Measurements from ENCODE around the gene WWOX.

Gene WWOX

GRCh38 chr16:78465730-78466129, 366.3 kb downstream of the WWOX start:
- DNase-seq (ENCODE audit: low read depth in 2 of 2) = no peak

GRCh38 chr16:78469787-78470186, 370.3 kb downstream of the WWOX start:
- DNase-seq (ENCODE audit: low read depth in 2 of 2) = no peak

GRCh38 chr16:78473031-78473699, 373.7 kb downstream of the WWOX start:
- DNase-seq (ENCODE audit: low read depth in 2 of 2) = no peak

- DNase-seq (ENCODE audit: low read depth in 2 of 2) = no peak
Measured at GRCh38 chr16:78474762-78475161, 375.3 kb downstream of the WWOX start.

- DNase-seq (ENCODE audit: low read depth in 2 of 2) = no peak
Measured at GRCh38 chr16:78476615-78477014, 377.2 kb downstream of the WWOX start.

- no peak for DNase-seq (ENCODE audit: low read depth in 2 of 2)
Measured at GRCh38 chr16:78478267-78478861, 378.9 kb downstream of the WWOX start.

GRCh38 chr16:78479723-78480122, 380.3 kb downstream of the WWOX start:
- DNase-seq (ENCODE audit: low read depth in 2 of 2) = no peak

- no peak for DNase-seq (ENCODE audit: low read depth in 2 of 2)
Measured at GRCh38 chr16:78480588-78480987, 381.1 kb downstream of the WWOX start.

- no peak for DNase-seq (ENCODE audit: low read depth in 2 of 2)
Measured at GRCh38 chr16:78483124-78483992, 383.9 kb downstream of the WWOX start.

- no peak for DNase-seq (ENCODE audit: low read depth in 2 of 2)
Measured at GRCh38 chr16:78484509-78485058, 385.1 kb downstream of the WWOX start.

- no peak for DNase-seq (ENCODE audit: low read depth in 2 of 2)
Measured at GRCh38 chr16:78485188-78485916, 385.9 kb downstream of the WWOX start.

- DNase-seq (ENCODE audit: low read depth in 2 of 2) = no peak
Measured at GRCh38 chr16:78485917-78486257, 386.4 kb downstream of the WWOX start.

GRCh38 chr16:78487471-78487870, 388.0 kb downstream of the WWOX start:
- DNase-seq (ENCODE audit: low read depth in 2 of 2) = no peak

- DNase-seq (ENCODE audit: low read depth in 2 of 2) = no peak
Measured at GRCh38 chr16:78489072-78489471, 389.6 kb downstream of the WWOX start.

GRCh38 chr16:78489631-78490030, 390.2 kb downstream of the WWOX start:
- DNase-seq (ENCODE audit: low read depth in 2 of 2) = no peak

- DNase-seq (ENCODE audit: low read depth in 2 of 2) = no peak
Measured at GRCh38 chr16:78490431-78490830, 391.0 kb downstream of the WWOX start.

GRCh38 chr16:78490847-78491246, 391.4 kb downstream of the WWOX start:
- no peak for DNase-seq (ENCODE audit: low read depth in 2 of 2)

- no peak for DNase-seq (ENCODE audit: low read depth in 2 of 2)
Measured at GRCh38 chr16:78493573-78493972, 394.1 kb downstream of the WWOX start.

GRCh38 chr16:78494105-78494504, 394.7 kb downstream of the WWOX start:
- DNase-seq (ENCODE audit: low read depth in 2 of 2) = no peak

GRCh38 chr16:78494674-78495073, 395.2 kb downstream of the WWOX start:
- DNase-seq (ENCODE audit: low read depth in 2 of 2) = no peak

GRCh38 chr16:78496189-78496588, 396.7 kb downstream of the WWOX start:
- DNase-seq (ENCODE audit: low read depth in 2 of 2) = no peak

- DNase-seq (ENCODE audit: low read depth in 2 of 2) = no peak
Measured at GRCh38 chr16:78499399-78499798, 399.9 kb downstream of the WWOX start.
